Sigmoid colon (tissue), 7 donors: ENCODE data around the gene LARGE1. TPM values are rescaled to one million over a fixed set of nuclear protein-coding genes. Genes with fewer than 3 reads are reported as not detected.

ENCODE experiments used
- DNase-seq: peaks from one replicate; pipeline ENCODE4 v3.0.0-alpha.2; 2019
- H3K27ac ChIP-seq, 4 donors: fragments of 200-600 bp; sonication (generic); one replicate each; pipeline ENCODE4 v1.5.1; 2016 to 2019; ENCODE audit warnings: mild to moderate bottlenecking in 1 of 4
- H3K27me3 ChIP-seq, 3 donors: fragments of 200-600 bp; sonication (generic); one replicate each; pipeline ENCODE4 v1.5.1; 2019; ENCODE audit warnings: mild to moderate bottlenecking in 1 of 3
- H3K36me3 ChIP-seq, 4 donors: fragments of 200-600 bp; sonication (generic); one replicate each; pipeline ENCODE4 v1.5.1; 2016 to 2019
- H3K4me1 ChIP-seq, 4 donors: fragments of 200-600 bp; sonication (generic); one replicate each; pipeline ENCODE4 v1.5.1; 2017 to 2019
- H3K4me3 ChIP-seq, 4 donors: fragments of 200-600 bp; sonication (generic); one replicate each; pipeline ENCODE4 v1.5.1; 2017 to 2019; ENCODE audit warnings: mild to moderate bottlenecking in 2 of 4, moderate library complexity in 1 of 4
- H3K9me3 ChIP-seq, 4 donors: fragments of 200-600 bp in 3 of 4; sonication (generic) in 3 of 4; one replicate each; pipeline versions ENCODE4 v1.5.1 to v1.6.1; 2013 to 2019
- CTCF ChIP-seq, 4 experiments: fragments of 450-650 bp in 3 of 4; fragments of 200-600 bp in 1 of 4; IDR thresholded peaks; one replicate each; pipeline ENCODE4 v1.5.1; 2016 to 2019; ENCODE audit warnings: antibody characterized with exemption in 4 of 4, mild to moderate bottlenecking in 3 of 4, moderate library complexity in 2 of 4
- EP300 ChIP-seq, 4 donors: sonication (generic); formaldehyde crosslinking; IDR thresholded peaks; one replicate each; pipeline ENCODE4 v1.6.1; 2017; ENCODE audit warnings: antibody characterized with exemption in 4 of 4
- POLR2A ChIP-seq, 2 donors: fragments of 450-650 bp; IDR thresholded peaks; one replicate each; pipeline ENCODE4 v1.6.1; 2016; ENCODE audit warnings: antibody characterized with exemption in 2 of 2, mild to moderate bottlenecking in 2 of 2, moderate library complexity in 2 of 2
- POLR2AphosphoS5 ChIP-seq, 4 donors: sonication (generic); formaldehyde crosslinking; IDR thresholded peaks; one replicate each; pipeline ENCODE4 v1.6.1; 2017; ENCODE audit warnings: antibody characterized with exemption in 4 of 4
- WGBS, 2 donors: extraction: QIAGEN DNeasy Blood & Tissue Kit; methylation state at CpG; one replicate each; pipeline ENCODE4 v1.1.7; 2013; 5-methylcytosine and 5-hydroxymethylcytosine counted together
- intact Hi-C: fragments of 100-400 bp; cut with DNase I; formaldehyde crosslinking; loops from one replicate; pipeline ENCODE4 v1.15.1; 2023
- polyA plus RNA-seq, 3 donors: library from polyadenylated mRNA; stranded (reverse); fragments of 200-250 nt; gene quantifications; one replicate each; pipeline ENCODE4 v1.2.3, GENCODE V29; 2013
- total RNA-seq, 4 donors: library from RNA; depleted of rRNA; stranded (reverse); fragments of >200 nt; gene quantifications; one replicate each; pipeline ENCODE4 v1.1.0, GENCODE V29; 2016
- donor health status: healthy with polysubstance abuse.
- donor health status: Bipolar disorder and iron deficiency.
- donor health status: healthy.

The LARGE1 gene
- total and polyA plus RNA-seq, 7 donors: 5.8 to 74.4 (median 38.0) TPM

- no peaks in the 10 kb centered on the region for H3K36me3 ChIP-seq
- peak overlapping the region; percentile 86 to 94 (median 90) for H3K27ac ChIP-seq
- 0 to 2% methylated on average over 23 of the region's 23 CpGs for WGBS, 2 donors
- H3K27me3 ChIP-seq: no peaks in the 10 kb centered on the region
- intact Hi-C loops: loop anchor here (1.0 to 10.0 kb wide), 7 partner anchors 120 to 620 kb away; no protein-coding TSS in a partner anchor
- peaks cover 3 to 32% (median 27%) of the 10 kb centered on the region in 4 donors for H3K4me1 ChIP-seq
- TF ChIP-seq EP300 (IDR thresholded peaks at IDR 0.05) (no peak), POLR2AphosphoS5 (IDR thresholded peaks at IDR 0.05) (peak in 2 of 4 donors; percentile 16 to 24)
- peak; percentile 80 for DNase-seq
- H3K4me3 ChIP-seq: peak overlapping the region; percentile 60 to 99 (median 88)
- no peaks in the 10 kb centered on the region for H3K9me3 ChIP-seq
These were observed 2.0 kb upstream of the LARGE1 start for GRCh38 chr22:33922349-33922681.

DNA sequence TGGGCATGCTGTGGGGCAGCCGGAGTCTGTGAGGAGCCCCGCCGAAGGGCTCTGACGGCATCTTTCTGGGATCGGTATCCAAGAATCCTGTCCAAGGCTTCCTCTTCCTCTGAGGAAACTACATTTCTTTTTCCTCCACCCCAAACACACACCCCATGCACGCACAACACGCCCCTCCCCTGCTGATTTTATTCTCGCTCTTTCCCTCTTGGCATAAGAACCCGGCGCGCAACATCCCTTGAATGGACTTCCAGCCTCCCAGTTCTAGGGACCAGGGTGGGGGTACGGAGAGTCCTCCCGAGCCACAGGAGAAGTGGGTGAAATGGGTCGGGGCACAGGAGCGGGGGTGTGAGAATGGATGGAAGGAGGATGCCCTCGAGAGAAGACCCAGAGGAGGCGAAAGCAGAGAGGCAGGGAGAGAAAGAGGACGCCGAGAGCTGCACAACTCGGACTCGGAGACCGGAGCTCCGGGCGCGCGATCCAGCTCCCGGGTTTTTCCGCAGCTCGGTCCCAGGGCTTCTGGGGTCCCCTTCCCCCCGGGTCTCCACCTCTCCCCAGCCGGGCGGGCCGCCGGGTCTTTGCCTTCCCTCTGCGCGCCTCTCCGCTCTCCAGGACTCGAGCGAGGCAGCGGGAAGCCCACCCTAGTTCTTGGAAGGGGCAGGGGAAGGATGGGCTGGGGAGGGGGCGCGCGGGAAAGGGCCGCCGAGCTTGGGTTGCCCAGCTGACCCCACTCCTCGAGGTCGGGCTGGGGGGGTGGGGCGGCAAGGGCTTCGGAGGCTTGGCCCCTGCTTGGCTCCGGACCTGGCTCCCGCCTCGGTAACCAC, 1.5 kb upstream of the LARGE1 start:
- Histone ChIP-seq H3K27ac (peak overlapping the region; percentile 86 to 94 (median 90)), H3K9me3 (no peaks in the 10 kb centered on the region), H3K4me1 (peaks cover 3 to 38% (median 33%) of the 10 kb centered on the region in 4 donors), H3K27me3 (no peaks in the 10 kb centered on the region), H3K4me3 (peak overlapping the region; percentile 60 to 99 (median 88)), H3K36me3 (no peaks in the 10 kb centered on the region)
- DNase-seq: peak; percentile 86
- WGBS, 2 donors: 1 to 3% methylated on average over 52 of the region's 52 CpGs
- intact Hi-C loops: loop anchor here (1.0 to 10.0 kb wide), 7 partner anchors 119 to 619 kb away; no protein-coding TSS in a partner anchor
- TF ChIP-seq POLR2AphosphoS5 (IDR thresholded peaks at IDR 0.05) (peak in 3 of 4 donors; percentile 25 to 69 (median 32)), POLR2A (IDR thresholded peaks at IDR 0.05) (no peak)

DNA sequence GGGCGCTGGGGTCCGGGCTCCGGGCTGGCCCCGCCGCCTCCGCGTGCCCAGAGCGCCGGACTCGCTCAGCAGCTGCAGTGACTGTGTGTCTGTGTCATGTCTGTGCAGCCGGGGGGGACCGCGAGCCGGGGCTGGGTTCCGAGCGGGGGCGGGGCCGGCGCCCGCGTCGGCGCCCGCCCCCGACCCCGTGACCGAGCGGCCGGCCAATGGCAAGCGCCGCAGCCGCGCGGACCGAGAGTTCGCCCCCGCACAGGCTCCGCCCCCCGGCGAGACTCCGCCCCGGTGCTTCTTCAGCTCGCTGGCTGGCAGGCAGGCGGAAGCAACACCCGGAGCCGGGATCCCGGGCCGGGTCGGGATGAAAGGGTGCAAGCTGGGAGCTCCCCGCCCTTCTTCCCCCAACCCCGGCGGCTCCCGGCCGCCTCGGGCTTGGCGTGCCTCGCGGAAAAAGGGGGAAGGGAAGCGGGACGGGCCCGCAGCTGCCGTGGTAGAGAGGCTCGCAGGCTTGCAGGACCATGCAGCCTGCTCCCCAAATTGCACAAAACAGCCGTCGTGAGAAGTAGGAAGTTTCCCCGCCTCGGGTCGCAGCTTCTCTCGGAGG, 750 bp upstream of the LARGE1 start:
- 1% methylated on average over 69 of the region's 69 CpGs for WGBS, 2 donors
- H3K4me3 ChIP-seq: peak overlapping the region; percentile 60 to 99 (median 88)
- H3K36me3 ChIP-seq: no peaks in the 10 kb centered on the region
- H3K27me3 ChIP-seq: no peaks in the 10 kb centered on the region
- peak; percentile 91 to 96 (median 94) for TF ChIP-seq POLR2AphosphoS5 (IDR thresholded peaks at IDR 0.05)
- no peak for TF ChIP-seq CTCF (IDR thresholded peaks at IDR 0.05)
- peak; percentile 99 for DNase-seq
- H3K27ac ChIP-seq: peak overlapping the region; percentile 86 to 94 (median 90)
- H3K9me3 ChIP-seq: no peaks in the 10 kb centered on the region
- intact Hi-C loops: loop anchor here (5.0 to 10.0 kb wide), 5 partner anchors 119 to 619 kb away; no protein-coding TSS in a partner anchor
- H3K4me1 ChIP-seq: peaks cover 3 to 45% (median 40%) of the 10 kb centered on the region in 4 donors

- H3K4me3 ChIP-seq: peak overlapping the region; percentile 78 to 99 (median 96)
- H3K36me3 ChIP-seq: no peaks in the 10 kb centered on the region
- H3K27ac ChIP-seq: peak overlapping the region; percentile 84 to 89 (median 87)
- 1 to 2% methylated on average over 57 of the region's 57 CpGs for WGBS, 2 donors
- H3K9me3 ChIP-seq: no peaks in the 10 kb centered on the region
- H3K4me1 ChIP-seq: peaks cover 3 to 57% (median 43%) of the 10 kb centered on the region in 4 donors
- intact Hi-C loops: loop anchor here (5.0 to 10.0 kb wide), 5 partner anchors 117 to 617 kb away; no protein-coding TSS in a partner anchor
- TF ChIP-seq CTCF (IDR thresholded peaks at IDR 0.05) (no peak), POLR2AphosphoS5 (IDR thresholded peaks at IDR 0.05) (peak in 2 of 4 donors; percentile 13 to 36)
- no peaks in the 10 kb centered on the region for H3K27me3 ChIP-seq
- peak; percentile 79 for DNase-seq
These were observed 682 bp downstream of the LARGE1 start for GRCh38 chr22:33919391-33920196.

- intact Hi-C loops: no loop called here
- no peak for DNase-seq
- TF ChIP-seq CTCF (IDR thresholded peaks at IDR 0.05): no peak
- TF ChIP-seq EP300 (IDR thresholded peaks at IDR 0.05): no peak
- TF ChIP-seq POLR2AphosphoS5 (IDR thresholded peaks at IDR 0.05): no peak
- no peak for TF ChIP-seq POLR2A (IDR thresholded peaks at IDR 0.05)
- Histone ChIP-seq H3K4me1 (peaks cover 3 to 62% (median 42%) of the 10 kb centered on the region in 4 donors), H3K4me3 (peak overlapping the region; percentile 78 to 99 (median 96)), H3K9me3 (no peaks in the 10 kb centered on the region), H3K27me3 (no peaks in the 10 kb centered on the region), H3K27ac (peak overlapping the region; percentile 84 to 89 (median 87)), H3K36me3 (no peaks in the 10 kb centered on the region)
- WGBS, 2 donors: 54 to 73% methylated on average over 10 of the region's 10 CpGs
These were observed 1.5 kb downstream of the LARGE1 start for GRCh38 chr22:33918676-33919365.
